ENCODE results near the gene FLRT1. TPM values are rescaled to one million over a fixed set of nuclear protein-coding genes. Genes with fewer than 3 reads are reported as not detected.

Gene FLRT1
- total RNA-seq, 2 donors from 2014 or later, result not detected

- TF ChIP-seq CTCF (conservative IDR thresholded peaks at IDR 0.05), result no peak
- H3K4me3 Mint-ChIP-seq, result no peak overlapping the region
- H3K36me3 Mint-ChIP-seq (ENCODE audit: low read depth), result no peaks in the 10 kb centered on the region
- no peak overlapping the region for H3K27ac Mint-ChIP-seq
- no peaks in the 10 kb centered on the region for H3K9me3 Mint-ChIP-seq
- 60 to 68% methylated on average over 4 to 12 of the region's 12 CpGs for WGBS, 2 experiments (ENCODE audit: insufficient coverage in 1 of 2, insufficient read length in 1 of 2)
- Histone ChIP-seq H3K4me1 (ENCODE audit: control insufficient read depth, insufficient read depth, low read length) (peaks cover 4% of the 10 kb centered on the region), H3K9ac (ENCODE audit: extremely low read depth, low read length, poor library complexity, severe bottlenecking) (no peak overlapping the region), H3K36me3 (ENCODE audit: control insufficient read depth, insufficient read depth, low read length) (no peaks in the 10 kb centered on the region), H3K9me3 (ENCODE audit: control insufficient read depth, low read length) (no peaks in the 10 kb centered on the region), H3K27ac (ENCODE audit: low read depth, low read length) (no peak overlapping the region), H3K4me3 (ENCODE audit: low read length) (no peak overlapping the region), H3K27me3 (ENCODE audit: control insufficient read depth, insufficient read depth, low read length, poor library complexity, severe bottlenecking) (no peaks in the 10 kb centered on the region)
- peaks cover 11% of the 10 kb centered on the region for H3K27me3 Mint-ChIP-seq (ENCODE audit: insufficient read depth)
- DNase-seq, result peak; percentile 58
- peaks cover 6% of the 10 kb centered on the region for H3K4me1 Mint-ChIP-seq
Measured at GRCh38 chr11:64070314-64070681, 34.6 kb downstream of the FLRT1 start.

- Histone ChIP-seq H3K9me3 (ENCODE audit: control insufficient read depth, low read length) (no peaks in the 10 kb centered on the region), H3K4me3 (ENCODE audit: low read length) (no peak overlapping the region), H3K27ac (ENCODE audit: low read depth, low read length) (peak overlapping the region; percentile 38), H3K36me3 (ENCODE audit: control insufficient read depth, insufficient read depth, low read length) (no peaks in the 10 kb centered on the region), H3K4me1 (ENCODE audit: control insufficient read depth, insufficient read depth, low read length) (peaks cover 4% of the 10 kb centered on the region), H3K27me3 (ENCODE audit: control insufficient read depth, insufficient read depth, low read length, poor library complexity, severe bottlenecking) (no peaks in the 10 kb centered on the region), H3K9ac (ENCODE audit: extremely low read depth, low read length, poor library complexity, severe bottlenecking) (no peak overlapping the region)
- peaks cover 6% of the 10 kb centered on the region for H3K4me1 Mint-ChIP-seq
- H3K9me3 Mint-ChIP-seq, result no peaks in the 10 kb centered on the region
- WGBS, 2 experiments (ENCODE audit: insufficient coverage in 1 of 2, insufficient read length in 1 of 2), result 94 to 95% methylated on average over 17 to 20 of the region's 20 CpGs
- peaks cover 18% of the 10 kb centered on the region for H3K27me3 Mint-ChIP-seq (ENCODE audit: insufficient read depth)
- no peak overlapping the region for H3K27ac Mint-ChIP-seq
- DNase-seq, result no peak
- H3K4me3 Mint-ChIP-seq, result no peak overlapping the region
- H3K36me3 Mint-ChIP-seq (ENCODE audit: low read depth), result no peaks in the 10 kb centered on the region
- TF ChIP-seq CTCF (conservative IDR thresholded peaks at IDR 0.05), result no peak
Measured at GRCh38 chr11:64071849-64072248, 36.1 kb downstream of the FLRT1 start.

GRCh38 chr11:64072403-64072802, 36.7 kb downstream of the FLRT1 start:
- Mint-ChIP-seq H3K27ac (no peak overlapping the region), H3K27me3 (ENCODE audit: insufficient read depth) (peaks cover 19% of the 10 kb centered on the region), H3K4me3 (no peak overlapping the region), H3K4me1 (peaks cover 6% of the 10 kb centered on the region), H3K9me3 (no peaks in the 10 kb centered on the region), H3K36me3 (ENCODE audit: low read depth) (no peaks in the 10 kb centered on the region)
- Histone ChIP-seq H3K9me3 (ENCODE audit: control insufficient read depth, low read length) (no peaks in the 10 kb centered on the region), H3K27ac (ENCODE audit: low read depth, low read length) (no peak overlapping the region), H3K27me3 (ENCODE audit: control insufficient read depth, insufficient read depth, low read length, poor library complexity, severe bottlenecking) (no peaks in the 10 kb centered on the region), H3K4me1 (ENCODE audit: control insufficient read depth, insufficient read depth, low read length) (peaks cover 4% of the 10 kb centered on the region), H3K4me3 (ENCODE audit: low read length) (no peak overlapping the region), H3K36me3 (ENCODE audit: control insufficient read depth, insufficient read depth, low read length) (no peaks in the 10 kb centered on the region), H3K9ac (ENCODE audit: extremely low read depth, low read length, poor library complexity, severe bottlenecking) (no peak overlapping the region)
- DNase-seq, result no peak
- TF ChIP-seq CTCF (conservative IDR thresholded peaks at IDR 0.05), result no peak
- 95 to 98% methylated on average over 6 to 7 of the region's 8 CpGs for WGBS, 2 experiments (ENCODE audit: insufficient coverage in 1 of 2, insufficient read length in 1 of 2)
